GM12892 (cell line): Measurements from ENCODE around the gene MTOR.

Source experiments
- POLR2A ChIP-seq: IDR thresholded peaks from 2 replicates; pipeline ENCODE4 v1.6.1; 2011; ENCODE audit warnings: low read depth, low read length, control low read depth
- POLR2AphosphoS5 ChIP-seq: IDR thresholded peaks from 2 replicates; pipeline ENCODE4 v1.6.1; 2011; ENCODE audit warnings: low read depth, low read length, control low read depth

DNA sequence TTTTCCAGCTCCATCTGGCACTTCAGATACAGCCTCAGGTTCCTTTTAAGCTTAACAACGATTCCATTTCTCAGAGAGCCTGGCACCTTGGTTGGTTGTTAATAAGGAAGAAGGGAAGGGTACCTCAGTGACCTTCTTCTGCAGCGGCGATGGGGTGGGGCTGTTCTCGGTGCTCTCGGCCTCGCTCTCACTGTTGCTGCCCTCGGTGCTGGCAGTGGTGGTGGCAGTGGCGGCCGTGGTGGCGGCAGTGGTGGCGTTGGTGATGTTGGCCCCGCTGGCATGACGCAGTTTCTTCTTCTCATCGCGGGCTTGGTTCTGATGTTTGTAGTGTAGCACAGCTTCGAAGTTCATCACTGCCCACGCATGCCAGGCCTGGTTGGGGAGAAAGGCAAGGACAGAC is 131.9 kb downstream of the MTOR start:
- TF ChIP-seq POLR2A (no peak), POLR2AphosphoS5 (no peak)
